IMR-90 (cell line): ENCODE data around the gene NATD1. TPM values are rescaled to one million over a fixed set of nuclear protein-coding genes. Genes with fewer than 3 reads are reported as not detected.

Experiments used
- ATAC-seq: fragments of 200-7000 bp; cut with Tn5 transposase; 2 replicates; pipeline ENCODE4 v1.9.1; 2020; ENCODE audit warnings: low read depth, mild to moderate bottlenecking, moderate library complexity
- BruUV-seq: library from RNA; stranded (reverse); fragments of 400-500 nt; replicated peaks from 2 replicates; lab custom pipeline; 2021; lab: Mats Ljungman, UMichigan
- CTCF ChIA-PET: fragments of 300-600 bp; formaldehyde crosslinking; extraction: SDS; loops from one replicate; lab custom pipeline; 2021; ENCODE audit warnings: antibody characterized with exemption; lab: Yijun Ruan, JAX
- POLR2A ChIA-PET: fragments of 300-600 bp; sonication (Branson Sonifier 250); formaldehyde crosslinking; loops from one replicate; lab custom pipeline; 2022; ENCODE audit warnings: antibody characterized with exemption; ENCODE audit not compliant: unreplicated experiment; lab: Charles Lee
- DNase-seq: peaks from one replicate; pipeline ENCODE4 v3.0.0; 2013
- H2AFZ ChIP-seq: replicated peaks from 2 replicates; pipeline ENCODE3; 2013; ENCODE audit warnings: low read length, mild to moderate bottlenecking; ENCODE audit not compliant: poor library complexity
- H2AK5ac ChIP-seq: 2 replicates; pipeline ENCODE4 v1.6.1; 2013; ENCODE audit warnings: low read depth, low read length, inconsistent platforms
- H2AK9ac ChIP-seq: replicated peaks from 2 replicates; pipeline ENCODE3; 2013; ENCODE audit warnings: mild to moderate bottlenecking, low read depth, low read length, moderate library complexity; ENCODE audit not compliant: poor library complexity
- H2BK120ac ChIP-seq: 2 replicates; pipeline ENCODE4 v1.6.1; 2013; ENCODE audit warnings: low read depth, low read length, inconsistent platforms
- H2BK15ac ChIP-seq: 3 replicates; pipeline ENCODE4 v1.6.1; 2013; ENCODE audit warnings: low read depth, low read length, inconsistent platforms
- H2BK20ac ChIP-seq: 2 replicates; pipeline ENCODE4 v1.6.1; 2013; ENCODE audit warnings: low read depth, mild to moderate bottlenecking, inconsistent platforms, low read length, moderate library complexity
- H2BK5ac ChIP-seq: 2 replicates; pipeline ENCODE4 v1.6.1; 2013; ENCODE audit warnings: mild to moderate bottlenecking, low read depth, low read length, inconsistent platforms; ENCODE audit not compliant: poor library complexity, severe bottlenecking
- H3K14ac ChIP-seq: replicated peaks from 2 replicates; pipeline ENCODE4 v1.6.1; 2013; ENCODE audit warnings: low read depth, low read length, inconsistent platforms
- H3K18ac ChIP-seq: 2 replicates; pipeline ENCODE4 v1.6.1; 2013; ENCODE audit warnings: low read depth, low read length, control low read depth
- H3K23ac ChIP-seq: 2 replicates; pipeline ENCODE4 v1.6.1; 2013; ENCODE audit warnings: low read depth, low read length, inconsistent platforms
- H3K27ac ChIP-seq: 2 replicates; pipeline ENCODE4 v1.5.1; 2013; ENCODE audit warnings: mild to moderate bottlenecking, control low read depth, low read length; ENCODE audit not compliant: insufficient read depth
- H3K27me3 ChIP-seq: 2 replicates; pipeline ENCODE4 v1.6.1; 2013; ENCODE audit warnings: low read length; ENCODE audit not compliant: control insufficient read depth, insufficient read depth
- H3K36me3 ChIP-seq: 2 replicates; pipeline ENCODE4 v1.6.1; 2013; ENCODE audit warnings: low read length, mixed read lengths; ENCODE audit not compliant: control insufficient read depth, insufficient read depth
- H3K4ac ChIP-seq: 2 replicates; pipeline ENCODE4 v1.6.1; 2013; ENCODE audit warnings: low read depth, low read length, inconsistent platforms
- H3K4me1 ChIP-seq: 2 replicates; pipeline ENCODE4 v1.6.1; 2013; ENCODE audit warnings: low read length, mixed read lengths; ENCODE audit not compliant: control insufficient read depth, insufficient read depth
- H3K4me2 ChIP-seq: 2 replicates; pipeline ENCODE4 v1.6.1; 2013; ENCODE audit warnings: low read depth, mild to moderate bottlenecking, control low read depth, low read length, moderate library complexity
- H3K4me3 ChIP-seq: 2 replicates; pipeline ENCODE4 v1.5.1; 2013; ENCODE audit warnings: low read depth, mild to moderate bottlenecking, control low read depth, low read length, moderate library complexity; ENCODE audit not compliant: insufficient read depth
- H3K56ac ChIP-seq: 2 replicates; pipeline ENCODE4 v1.6.1; 2013; ENCODE audit warnings: low read length, inconsistent platforms; ENCODE audit not compliant: insufficient read depth; ENCODE audit errors: extremely low read depth
- H3K79me1 ChIP-seq, 2 experiments: 2 replicates each; pipeline ENCODE4 v1.6.1; 2013; ENCODE audit warnings: low read length in 2 of 2, inconsistent platforms in 1 of 2, low read depth in 1 of 2
- H3K9ac ChIP-seq: 2 replicates; pipeline ENCODE4 v1.6.1; 2013; ENCODE audit warnings: low read depth, low read length, control low read depth
- H3K9me1 ChIP-seq: 2 replicates; pipeline ENCODE4 v1.6.1; 2013; ENCODE audit warnings: low read length, inconsistent platforms; ENCODE audit not compliant: insufficient read depth
- H3K9me3 ChIP-seq: 2 replicates; pipeline ENCODE4 v1.6.1; 2013; ENCODE audit warnings: low read length; ENCODE audit not compliant: control insufficient read depth, insufficient read depth
- H4K20me1 ChIP-seq: 2 replicates; pipeline ENCODE4 v1.6.1; 2013; ENCODE audit warnings: low read length, inconsistent platforms; ENCODE audit not compliant: insufficient read depth
- H4K5ac ChIP-seq: 2 replicates; pipeline ENCODE4 v1.6.1; 2013; ENCODE audit warnings: mild to moderate bottlenecking, low read depth, low read length, control low read depth
- H4K8ac ChIP-seq, 2 experiments: 2 replicates each; pipeline ENCODE4 v1.6.1; 2013; ENCODE audit warnings: low read depth in 2 of 2, low read length in 2 of 2, control low read depth in 1 of 2, inconsistent platforms in 1 of 2
- H4K91ac ChIP-seq: 2 replicates; pipeline ENCODE4 v1.6.1; 2013; ENCODE audit warnings: low read depth, low read length, inconsistent platforms; ENCODE audit not compliant: insufficient read depth
- BHLHE40 ChIP-seq: fragments of 150-350 bp; IDR thresholded peaks from 2 replicates; pipeline ENCODE4 v1.6.1; 2016; ENCODE audit warnings: mild to moderate bottlenecking, low read depth, low read length
- CHD1 ChIP-seq: IDR thresholded peaks from 2 replicates; pipeline ENCODE4 v1.6.1; 2012; ENCODE audit warnings: low read depth, low read length, improper control_type of control experiment
- FOS ChIP-seq: fragments of 150-350 bp; IDR thresholded peaks from 2 replicates; pipeline ENCODE4 v1.6.1; 2016; ENCODE audit warnings: low read depth, low read length
- MAZ ChIP-seq: IDR thresholded peaks from 2 replicates; pipeline ENCODE4 v1.6.1; 2012; ENCODE audit warnings: low read depth, mild to moderate bottlenecking, low read length, improper control_type of control experiment, moderate library complexity, borderline replicate concordance
- MXI1 ChIP-seq: IDR thresholded peaks from 2 replicates; pipeline ENCODE4 v1.6.1; 2012; ENCODE audit warnings: low read depth, mild to moderate bottlenecking, low read length, moderate library complexity, borderline replicate concordance
- NFE2L2 ChIP-seq: fragments of 150-350 bp; IDR thresholded peaks from 2 replicates; pipeline ENCODE4 v1.6.1; 2016; ENCODE audit warnings: low read depth, mild to moderate bottlenecking, low read length
- POLR2A ChIP-seq: IDR thresholded peaks from 2 replicates; pipeline ENCODE4 v1.6.1; 2012; ENCODE audit warnings: mild to moderate bottlenecking, low read depth, low read length
- RCOR1 ChIP-seq: IDR thresholded peaks from 2 replicates; pipeline ENCODE4 v1.6.1; 2012; ENCODE audit warnings: mild to moderate bottlenecking, low read length, improper control_type of control experiment; ENCODE audit not compliant: insufficient replicate concordance
- RFX5 ChIP-seq: IDR thresholded peaks from 2 replicates; pipeline ENCODE4 v1.8.0; 2012; ENCODE audit warnings: low read depth, mild to moderate bottlenecking, low read length, moderate library complexity
- SMC3 ChIP-seq: fragments of 150-350 bp; IDR thresholded peaks from 2 replicates; pipeline ENCODE4 v1.6.1; 2016; ENCODE audit warnings: low read depth, mild to moderate bottlenecking, antibody characterized with exemption, low read length, moderate library complexity
- WGBS, 2 experiments: methylation state at CpG; one replicate each; pipeline versions ENCODE4 v1.1.5 to v1.1.7; 2013; ENCODE audit warnings: missing lambda C conversion rate in 2 of 2; ENCODE audit not compliant: insufficient read length in 1 of 2; ENCODE audit errors: extremely low coverage in 2 of 2; 5-methylcytosine and 5-hydroxymethylcytosine counted together
- dilution Hi-C: fragments of 300-500 bp; cut with HindIII; formaldehyde crosslinking; loops from one replicate; pipeline ENCODE4 v1.14.3; 2018; ENCODE audit warnings: low sequenced_read_pairs; ENCODE audit not compliant: unreplicated experiment
- in situ Hi-C: fragments of 300-500 bp; cut with MboI; formaldehyde crosslinking; loops from 3 replicates; pipeline ENCODE4 v1.14.3; 2019; ENCODE audit warnings: low sequenced_read_pairs, inconsistent platforms, mixed read lengths
- intact Hi-C: fragments of 100-400 bp; cut with micrococcal nuclease; formaldehyde crosslinking; loops from 2 replicates; pipeline ENCODE4 v1.10.0; 2022
- polyA plus RNA-seq, 3 experiments: library from polyadenylated mRNA; depleted of rRNA; stranded (reverse); fragments of >200 nt; gene quantifications; 2 replicates each; pipeline ENCODE4 v1.2.3, GENCODE V29; 2012; ENCODE audit warnings: low replicate concordance in 1 of 3
- total RNA-seq: library from RNA; depleted of rRNA; stranded (reverse); fragments of >200 nt; gene quantifications from 2 replicates; pipeline ENCODE4 v1.2.3, GENCODE V29; 2012
- TF ChIP-seq, protein P1 (sequence below): fragments of 150-350 bp; IDR thresholded peaks from 2 replicates; pipeline ENCODE4 v1.6.1; 2017; ENCODE audit warnings: mild to moderate bottlenecking, antibody characterized with exemption, low read length, low read depth
- TF ChIP-seq, protein P2 (sequence below): conservative IDR thresholded peaks from 2 replicates; pipeline ENCODE4 v1.5.1; 2012; ENCODE audit warnings: mild to moderate bottlenecking, low read depth, low read length, improper control_type of control experiment

Gene NATD1
- total and polyA plus RNA-seq, 2 of the 4 experiments (the other 2 are of a cell fraction): 0.90 to 4.3 TPM

DNA sequence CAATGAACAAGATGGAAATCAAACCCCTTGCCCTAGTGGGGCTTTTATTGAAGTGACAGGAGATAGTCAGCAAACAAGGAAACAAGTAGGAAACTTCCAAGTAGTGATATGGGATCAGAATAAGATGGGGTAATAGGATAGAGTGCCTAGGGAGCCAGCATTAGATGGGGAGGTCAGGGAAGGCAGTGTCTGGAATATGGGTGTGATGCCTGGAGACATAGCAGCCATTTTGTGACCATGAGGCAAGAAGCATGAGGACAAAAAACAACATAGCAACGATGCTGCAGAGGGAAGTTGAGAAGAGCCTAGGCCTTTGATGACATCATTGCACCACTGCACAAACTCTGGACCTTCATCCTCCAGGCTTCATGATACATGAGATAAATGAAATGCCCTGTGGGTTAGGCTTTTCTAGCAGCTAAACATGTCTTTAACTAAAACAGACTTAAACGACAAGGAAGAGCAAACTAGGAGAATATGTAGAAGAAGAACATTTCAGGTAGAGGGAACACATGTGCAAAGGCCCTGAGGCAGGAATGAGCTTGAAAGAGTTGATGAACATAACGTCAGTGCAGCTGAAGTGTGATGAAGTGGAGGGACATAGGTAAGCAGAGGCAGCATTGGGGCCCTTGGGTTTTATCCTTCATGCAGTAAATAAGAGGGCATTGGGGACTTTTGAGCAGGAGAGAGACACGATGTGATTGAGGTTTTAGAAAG, 21.0 kb downstream of the NATD1 start:
- no TSS peak for BruUV-seq

More for the DNA sequence above, 21.0 kb downstream of the NATD1 start:
- Histone ChIP-seq H3K23ac (no peak overlapping the region), H3K18ac (no peak overlapping the region), H3K4me1 (no peaks in the 10 kb centered on the region), H3K9me3 (peaks cover 3% of the 10 kb centered on the region; the same call in 1 of the 2 replicates), H2BK15ac (no peak overlapping the region), H2AK9ac (no peak overlapping the region), H2BK5ac (no peak overlapping the region), H4K91ac (no peak overlapping the region), H3K4me2 (no peak overlapping the region), H4K8ac (no peak overlapping the region), H3K27ac (no peak overlapping the region), H2AK5ac (no peak overlapping the region), H2BK120ac (no peak overlapping the region), H3K4ac (no peak overlapping the region), H4K5ac (no peak overlapping the region), H4K20me1 (no peaks in the 10 kb centered on the region), H3K56ac (no peak overlapping the region), H3K4me3 (no peak overlapping the region), H3K27me3 (no peaks in the 10 kb centered on the region), H3K36me3 (no peaks in the 10 kb centered on the region), H3K14ac (no peak overlapping the region), H2BK20ac (no peak overlapping the region), H3K9ac (no peak overlapping the region), H2AFZ (no peak overlapping the region), H3K9me1 (peaks cover 4% of the 10 kb centered on the region; the same call in 1 of the 2 replicates), H3K79me1 (no peaks in the 10 kb centered on the region; a peak in 1 of 4 replicates)
- no peak for ATAC-seq
- TF ChIP-seq NFE2L2 (no peak), FOS (no peak), RFX5 (no peak), MAZ (no peak), SMC3 (no peak), CHD1 (no peak), RCOR1 (no peak), POLR2A (no peak), BHLHE40 (no peak), MXI1 (no peak)
- TF ChIP-seq, protein P1, sequence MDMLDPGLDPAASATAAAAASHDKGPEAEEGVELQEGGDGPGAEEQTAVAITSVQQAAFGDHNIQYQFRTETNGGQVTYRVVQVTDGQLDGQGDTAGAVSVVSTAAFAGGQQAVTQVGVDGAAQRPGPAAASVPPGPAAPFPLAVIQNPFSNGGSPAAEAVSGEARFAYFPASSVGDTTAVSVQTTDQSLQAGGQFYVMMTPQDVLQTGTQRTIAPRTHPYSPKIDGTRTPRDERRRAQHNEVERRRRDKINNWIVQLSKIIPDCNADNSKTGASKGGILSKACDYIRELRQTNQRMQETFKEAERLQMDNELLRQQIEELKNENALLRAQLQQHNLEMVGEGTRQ: no peak
- TF ChIP-seq, protein P2, sequence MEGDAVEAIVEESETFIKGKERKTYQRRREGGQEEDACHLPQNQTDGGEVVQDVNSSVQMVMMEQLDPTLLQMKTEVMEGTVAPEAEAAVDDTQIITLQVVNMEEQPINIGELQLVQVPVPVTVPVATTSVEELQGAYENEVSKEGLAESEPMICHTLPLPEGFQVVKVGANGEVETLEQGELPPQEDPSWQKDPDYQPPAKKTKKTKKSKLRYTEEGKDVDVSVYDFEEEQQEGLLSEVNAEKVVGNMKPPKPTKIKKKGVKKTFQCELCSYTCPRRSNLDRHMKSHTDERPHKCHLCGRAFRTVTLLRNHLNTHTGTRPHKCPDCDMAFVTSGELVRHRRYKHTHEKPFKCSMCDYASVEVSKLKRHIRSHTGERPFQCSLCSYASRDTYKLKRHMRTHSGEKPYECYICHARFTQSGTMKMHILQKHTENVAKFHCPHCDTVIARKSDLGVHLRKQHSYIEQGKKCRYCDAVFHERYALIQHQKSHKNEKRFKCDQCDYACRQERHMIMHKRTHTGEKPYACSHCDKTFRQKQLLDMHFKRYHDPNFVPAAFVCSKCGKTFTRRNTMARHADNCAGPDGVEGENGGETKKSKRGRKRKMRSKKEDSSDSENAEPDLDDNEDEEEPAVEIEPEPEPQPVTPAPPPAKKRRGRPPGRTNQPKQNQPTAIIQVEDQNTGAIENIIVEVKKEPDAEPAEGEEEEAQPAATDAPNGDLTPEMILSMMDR: no peak
- intact Hi-C loops (no loop called here), in situ Hi-C loops (no loop called here), dilution Hi-C loops (no loop called here)
- ChIA-PET POLR2A (no interaction called here), CTCF (no interaction called here)
- no peak for DNase-seq
- WGBS, 2 experiments: 90% methylated on average over 2 of the region's 4 CpGs; no CpG with 5 or more reads in 1 of the 2 experiments
